ENCODE data around the gene CC2D1B. TPM values are rescaled to one million over a fixed set of nuclear protein-coding genes. Genes with fewer than 3 reads are reported as not detected.
"Not testable (repeated sequence)": the region's sequence is repeated elsewhere in the genome, so short reads cannot be mapped to it uniquely, and the experiment has no call there.

Gene CC2D1B
- 10.2 TPM for total RNA-seq

GRCh38 chr1:52365746-52366516, at the start of gene CC2D1B:
Gene CC2D1B (minus strand): TSS chr1:52366205. CDS start chr1:52364620, 1,585 bp downstream.
- no peak for FAIRE-seq

GRCh38 chr1:52414942-52415341, 48.9 kb upstream of the CC2D1B start:
- no peak for DNase-seq (ENCODE audit: low spot score in 2 of 2)
- FAIRE-seq, result no peak

More at GRCh38 chr1:52365746-52366516, at the start of gene CC2D1B:
- DNase-seq (ENCODE audit: low spot score in 2 of 2), result peak; percentile 96 to 97

- no peak for FAIRE-seq
- no peak for DNase-seq (ENCODE audit: low spot score in 2 of 2)
Measured at GRCh38 chr1:52413410-52413989, 47.5 kb upstream of the CC2D1B start.

GRCh38 chr1:52404975-52405338, 39.0 kb upstream of the CC2D1B start:
- DNase-seq (ENCODE audit: low spot score in 2 of 2), result peak in 1 of 2 donors; percentile 34
- FAIRE-seq, result no peak

GRCh38 chr1:52404116-52404974, 38.3 kb upstream of the CC2D1B start, which contains the start of the genes ORC1 and PRPF38A:
Gene ORC1 (minus strand): TSS chr1:52404423. CDS start chr1:52402223, 2,200 bp downstream.
Gene PRPF38A (plus strand): TSS chr1:52404602. CDS start chr1:52404750, 148 bp downstream.
- FAIRE-seq (peak; percentile 70), DNase-seq (ENCODE audit: low spot score in 2 of 2) (peak; percentile 80 to 96)

- FAIRE-seq, result no peak
Measured at GRCh38 chr1:52403566-52404115, 37.6 kb upstream of the CC2D1B start.

GRCh38 chr1:52402860-52403240, 36.8 kb upstream of the CC2D1B start:
- FAIRE-seq (no peak), DNase-seq (ENCODE audit: low spot score in 2 of 2) (no peak)

More at GRCh38 chr1:52403566-52404115, 37.6 kb upstream of the CC2D1B start:
- peak in 1 of 2 donors; percentile 12 for DNase-seq (ENCODE audit: low spot score in 2 of 2)

- DNase-seq (ENCODE audit: low spot score in 2 of 2) (no peak), FAIRE-seq (no peak)
Measured at GRCh38 chr1:52400131-52400530, 34.1 kb upstream of the CC2D1B start.

GRCh38 chr1:52399629-52400028, 33.6 kb upstream of the CC2D1B start:
- DNase-seq (ENCODE audit: low spot score in 2 of 2) (no peak), FAIRE-seq (no peak)

GRCh38 chr1:52393174-52393573, 27.2 kb upstream of the CC2D1B start:
- no peak for FAIRE-seq
- no peak for DNase-seq (ENCODE audit: low spot score in 2 of 2)

GRCh38 chr1:52386458-52386857, 20.5 kb upstream of the CC2D1B start:
- FAIRE-seq, result no peak
- no peak for DNase-seq (ENCODE audit: low spot score in 2 of 2)

- DNase-seq (ENCODE audit: low spot score in 2 of 2) (no peak), FAIRE-seq (no peak)
Measured at GRCh38 chr1:52385376-52385775, 19.4 kb upstream of the CC2D1B start.

- not testable (repeated sequence) for DNase-seq (ENCODE audit: low spot score in 2 of 2); FAIRE-seq
Measured at GRCh38 chr1:52369851-52370250, 3.8 kb upstream of the CC2D1B start.

GRCh38 chr1:52368383-52369172, 2.6 kb upstream of the CC2D1B start:
- FAIRE-seq (no peak), DNase-seq (ENCODE audit: low spot score in 2 of 2) (peak; percentile 56 to 57)

- no peak for FAIRE-seq
Measured at GRCh38 chr1:52367272-52367671, 1.3 kb upstream of the CC2D1B start.

GRCh38 chr1:52366517-52366827, 467 bp upstream of the CC2D1B start:
- no peak for FAIRE-seq
- DNase-seq (ENCODE audit: low spot score in 2 of 2), result no peak

More at GRCh38 chr1:52367272-52367671, 1.3 kb upstream of the CC2D1B start:
- DNase-seq (ENCODE audit: low spot score in 2 of 2), result no peak

GRCh38 chr1:52365071-52365745, 797 bp downstream of the CC2D1B start:
- no peak for FAIRE-seq

GRCh38 chr1:52364235-52364839, 1.7 kb downstream of the CC2D1B start:
- no peak for FAIRE-seq

More at GRCh38 chr1:52365071-52365745, 797 bp downstream of the CC2D1B start:
- peak in 1 of 2 donors; percentile 76 for DNase-seq (ENCODE audit: low spot score in 2 of 2)

GRCh38 chr1:52360595-52360968, 5.4 kb downstream of the CC2D1B start:
- no peak for FAIRE-seq
- no peak for DNase-seq (ENCODE audit: low spot score in 2 of 2)

More at GRCh38 chr1:52364235-52364839, 1.7 kb downstream of the CC2D1B start:
- no peak for DNase-seq (ENCODE audit: low spot score in 2 of 2)
